SIG-M5 treated with dmso at 0.1 percent for 504 hours (cell line): Measurements from ENCODE around the gene GP1BA.

ENCODE experiments used
- DNase-seq: peaks from one replicate; lab custom pipeline; 2025; ENCODE audit not compliant: unreplicated experiment; lab: John Stamatoyannopoulos, UW

The GP1BA gene

GRCh38 chr17:4971826-4972225 lies 39.7 kb downstream of the GP1BA start:
- no peak for DNase-seq

DNA sequence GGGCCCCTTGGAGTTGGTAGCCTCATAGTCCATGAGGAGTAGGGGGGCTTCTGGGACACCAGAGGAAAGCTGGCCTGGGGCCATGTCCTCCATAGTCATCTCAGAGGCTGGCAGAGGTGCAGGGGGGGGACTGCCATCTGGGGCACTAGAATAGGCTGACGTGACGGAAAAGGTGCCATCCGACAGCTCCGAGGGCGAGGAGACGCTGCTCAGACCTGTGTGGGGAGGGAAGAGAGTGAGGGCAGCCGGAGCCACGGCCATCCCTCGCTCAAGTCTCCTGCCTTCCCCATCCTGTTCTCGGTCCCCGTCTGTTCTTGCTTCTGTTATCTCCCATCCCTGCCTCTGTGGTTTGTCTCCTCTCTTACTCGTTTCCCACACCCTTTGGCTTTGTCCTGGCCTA lies 40.2 kb downstream of the GP1BA start:
- DNase-seq = no peak

DNA sequence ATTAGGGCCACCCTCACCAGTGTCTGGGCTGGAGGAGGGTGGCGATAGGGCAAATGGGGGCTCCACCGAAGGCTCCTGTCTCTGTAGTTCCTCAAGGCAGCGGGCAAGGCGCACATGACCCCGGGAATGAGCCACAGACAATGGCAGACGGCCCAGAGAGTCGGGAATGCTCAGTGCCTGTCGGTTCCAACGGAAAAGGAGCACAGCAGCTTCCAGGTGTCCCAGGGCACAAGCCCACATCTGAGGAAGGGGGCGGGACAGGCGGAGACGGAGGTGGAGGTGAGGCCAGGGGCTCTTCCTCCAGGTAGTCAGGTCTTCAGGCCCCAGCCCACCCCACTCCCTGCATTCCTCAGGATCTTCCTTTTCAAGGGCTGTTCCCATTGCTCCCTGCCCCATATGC lies 40.7 kb downstream of the GP1BA start:
- no peak for DNase-seq

GRCh38 chr17:4973256-4974114 lies 41.4 kb downstream of the GP1BA start:
- DNase-seq = no peak

- no peak for DNase-seq
Measured at GRCh38 chr17:4974115-4974670, 42.1 kb downstream of the GP1BA start.

DNA sequence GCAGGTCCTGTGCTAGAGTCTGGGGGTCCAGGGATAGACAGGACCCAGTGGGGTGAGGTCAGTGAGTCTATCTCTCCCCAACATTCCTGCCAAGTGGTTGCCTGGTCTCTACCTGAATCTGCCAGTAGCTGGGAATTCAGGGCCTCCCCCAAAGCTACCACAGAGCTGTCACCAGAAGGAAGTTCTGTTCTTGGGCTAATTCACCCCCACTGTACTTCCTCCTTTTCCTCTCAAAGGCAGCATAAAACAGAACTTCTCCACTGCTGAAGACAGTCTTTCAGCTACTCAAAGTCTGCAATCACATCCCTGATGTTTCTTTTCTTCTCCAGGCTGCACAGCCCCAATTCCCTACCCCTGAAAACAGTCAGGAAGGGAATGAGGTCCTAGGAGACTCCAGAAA lies 46.6 kb downstream of the GP1BA start:
- peak; percentile 68 for DNase-seq

DNA sequence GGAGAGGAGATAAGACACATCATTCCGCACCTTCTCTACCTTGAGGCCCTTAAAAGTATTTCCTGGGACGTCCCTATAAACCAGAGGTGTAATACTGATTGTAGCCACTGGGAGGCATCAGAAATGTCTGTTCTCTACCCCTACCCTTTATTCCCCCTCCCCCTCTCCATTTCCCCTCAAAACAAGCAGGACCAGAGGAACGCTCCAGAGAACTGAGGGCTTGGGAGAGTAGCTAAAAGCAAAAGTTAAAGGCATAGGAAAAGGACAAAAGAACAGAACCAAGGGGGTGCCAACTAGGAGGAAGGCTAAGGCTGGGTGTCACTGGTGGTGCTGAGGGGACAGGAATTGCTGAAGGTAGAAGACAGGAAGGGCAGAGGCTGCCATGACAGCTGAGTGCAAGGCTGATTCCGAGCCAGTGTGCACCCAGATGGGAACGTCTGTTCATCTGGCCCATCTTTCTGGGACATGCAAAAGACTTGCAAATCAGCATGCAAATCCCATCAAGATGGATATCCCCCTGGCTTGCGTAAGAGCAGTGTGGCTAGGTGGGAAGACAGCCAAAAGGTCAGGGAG lies 48.7 kb downstream of the GP1BA start:
- DNase-seq = peak; percentile 39

DNA sequence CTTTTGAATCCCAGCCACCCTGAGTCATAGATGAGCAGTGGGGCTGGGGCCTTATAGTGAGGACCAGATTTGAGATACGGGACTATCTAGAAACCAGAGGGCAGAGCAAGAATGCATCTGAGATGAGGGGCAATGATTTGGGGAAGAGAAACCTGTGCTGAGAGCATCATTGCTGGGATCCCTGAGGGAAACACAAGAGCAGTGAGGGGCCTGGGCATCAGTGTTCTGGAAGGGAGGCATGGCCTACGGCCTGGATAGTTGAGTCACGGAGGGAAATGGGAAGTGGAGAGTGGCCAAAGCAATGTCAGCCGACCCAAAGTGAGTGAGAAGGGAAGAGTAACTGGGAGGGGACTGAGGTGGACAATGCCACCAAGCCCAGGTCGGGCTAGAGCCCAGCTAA lies 50.2 kb downstream of the GP1BA start:
- DNase-seq = no peak
